Uterus (tissue), 2 donors: Measurements from ENCODE around the gene KARS1.

Experiments used
- CTCF ChIP-seq, 4 experiments: fragments of 200-600 bp in 2 of 4; fragments of 450-650 bp in 2 of 4; sonication (generic) in 2 of 4; IDR thresholded peaks; one replicate each; pipeline ENCODE4 v1.5.1; 2016 to 2019; ENCODE audit warnings: antibody characterized with exemption in 4 of 4, mild to moderate bottlenecking in 2 of 4, moderate library complexity in 1 of 4
- POLR2A ChIP-seq, 2 donors: fragments of 450-650 bp; IDR thresholded peaks; one replicate each; pipeline ENCODE4 v1.6.1; 2016; ENCODE audit warnings: antibody characterized with exemption in 2 of 2, mild to moderate bottlenecking in 1 of 2, moderate library complexity in 1 of 2

- no peak for TF ChIP-seq CTCF (IDR thresholded peaks at IDR 0.05)
- TF ChIP-seq POLR2A (IDR thresholded peaks at IDR 0.05): no peak
Measured at GRCh38 chr16:75624921-75625334, 22.5 kb downstream of the KARS1 start.
